H9 (cell line): ENCODE data around the gene CCDC9B. TPM values are rescaled to one million over a fixed set of nuclear protein-coding genes. Genes with fewer than 3 reads are reported as not detected.

Source experiments
- DNase-seq: peaks from one replicate; pipeline ENCODE4 v3.0.0-alpha.2; 2017
- H2AFZ ChIP-seq: one replicate; pipeline ENCODE4 v1.6.1; 2013; ENCODE audit warnings: mild to moderate bottlenecking, low read length, control low read depth, moderate library complexity
- H2AK5ac ChIP-seq: 2 replicates; pipeline ENCODE4 v1.6.1; 2013; ENCODE audit warnings: low read length, control low read depth, mixed read lengths; ENCODE audit not compliant: insufficient read length
- H2BK120ac ChIP-seq: one replicate; pipeline ENCODE4 v1.6.1; 2013; ENCODE audit warnings: low read depth, mild to moderate bottlenecking, low read length, control low read depth, inconsistent platforms; ENCODE audit not compliant: poor library complexity, severe bottlenecking
- H2BK12ac ChIP-seq: 2 replicates; pipeline ENCODE4 v1.6.1; 2013; ENCODE audit warnings: low read length, control low read depth, mixed read lengths, low read depth; ENCODE audit not compliant: insufficient read length
- H2BK15ac ChIP-seq: 2 replicates; pipeline ENCODE4 v1.6.1; 2013; ENCODE audit warnings: low read depth, low read length, control low read depth
- H2BK20ac ChIP-seq: one replicate; pipeline ENCODE4 v1.6.1; 2013; ENCODE audit warnings: low read depth, mild to moderate bottlenecking, low read length, control low read depth, inconsistent platforms; ENCODE audit not compliant: poor library complexity, severe bottlenecking
- H2BK5ac ChIP-seq: 2 replicates; pipeline ENCODE4 v1.6.1; 2013; ENCODE audit warnings: low read length, control low read depth, mixed read lengths; ENCODE audit not compliant: insufficient read length
- H3K14ac ChIP-seq: 2 replicates; pipeline ENCODE4 v1.6.1; 2013; ENCODE audit warnings: low read length, control low read depth; ENCODE audit not compliant: insufficient read depth
- H3K18ac ChIP-seq: 2 replicates; pipeline ENCODE4 v1.6.1; 2013; ENCODE audit warnings: low read depth, mild to moderate bottlenecking, mixed read lengths, low read length, control low read depth; ENCODE audit not compliant: insufficient read length
- H3K23ac ChIP-seq: 2 replicates; pipeline ENCODE4 v1.6.1; 2013; ENCODE audit warnings: low read length, control low read depth, mixed read lengths, low read depth; ENCODE audit not compliant: insufficient read length
- H3K23me2 ChIP-seq: 2 replicates; pipeline ENCODE4 v1.6.1; 2013; ENCODE audit warnings: low read depth, mild to moderate bottlenecking, mixed read lengths, low read length, control low read depth; ENCODE audit not compliant: insufficient read length, poor library complexity, severe bottlenecking
- H3K27ac ChIP-seq: 2 replicates; pipeline ENCODE4 v1.5.1; 2013; ENCODE audit warnings: low read length, control low read depth, mixed read lengths, low read depth; ENCODE audit not compliant: insufficient read length
- H3K27me3 ChIP-seq: 2 replicates; pipeline ENCODE4 v1.6.1; 2013; ENCODE audit warnings: low read length, control low read depth, inconsistent platforms; ENCODE audit not compliant: insufficient read depth
- H3K4ac ChIP-seq: 2 replicates; pipeline ENCODE4 v1.6.1; 2013; ENCODE audit warnings: low read depth, mild to moderate bottlenecking, control low read depth, inconsistent platforms, low read length, moderate library complexity
- H3K4me1 ChIP-seq: 2 replicates; pipeline ENCODE4 v1.6.1; 2013; ENCODE audit warnings: low read length, control low read depth, inconsistent platforms; ENCODE audit not compliant: insufficient read depth
- H3K4me2 ChIP-seq: 2 replicates; pipeline ENCODE4 v1.6.1; 2013; ENCODE audit warnings: low read length, control low read depth, mixed read lengths; ENCODE audit not compliant: insufficient read length, insufficient read depth
- H3K56ac ChIP-seq: 2 replicates; pipeline ENCODE4 v1.6.1; 2013; ENCODE audit warnings: low read depth, mild to moderate bottlenecking, mixed read lengths, low read length, control low read depth; ENCODE audit not compliant: insufficient read length
- H3K79me1 ChIP-seq: 2 replicates; pipeline ENCODE4 v1.6.1; 2013; ENCODE audit warnings: low read depth, mild to moderate bottlenecking, moderate library complexity, low read length, control low read depth, inconsistent platforms; ENCODE audit not compliant: insufficient read depth, poor library complexity, severe bottlenecking
- H3K79me2 ChIP-seq: 2 replicates; pipeline ENCODE4 v1.6.1; 2013; ENCODE audit warnings: low read length, control low read depth, inconsistent platforms; ENCODE audit not compliant: insufficient read depth
- H3K9ac ChIP-seq: 2 replicates; pipeline ENCODE4 v1.6.1; 2013; ENCODE audit warnings: low read length, control low read depth, mixed read lengths; ENCODE audit not compliant: insufficient read length; ENCODE audit errors: extremely low read depth
- H3K9me3 ChIP-seq: one replicate; pipeline ENCODE4 v1.6.1; 2013; ENCODE audit warnings: low read depth, low read length, inconsistent platforms; ENCODE audit not compliant: control insufficient read depth
- H3T11ph ChIP-seq: one replicate; pipeline ENCODE4 v1.6.1; 2013; ENCODE audit warnings: mild to moderate bottlenecking, low read length, control low read depth, inconsistent platforms
- H4K20me1 ChIP-seq: one replicate; pipeline ENCODE4 v1.6.1; 2013; ENCODE audit not compliant: control insufficient read depth, insufficient read length, insufficient read depth
- H4K5ac ChIP-seq: 2 replicates; pipeline ENCODE4 v1.6.1; 2013; ENCODE audit warnings: low read depth, mild to moderate bottlenecking, mixed read lengths, low read length, control low read depth; ENCODE audit not compliant: insufficient read length
- H4K8ac ChIP-seq: replicated peaks from 2 replicates; pipeline ENCODE4 v1.6.1; 2013; ENCODE audit warnings: low read length, control low read depth, mixed read lengths, low read depth; ENCODE audit not compliant: insufficient read length
- H4K91ac ChIP-seq: 2 replicates; pipeline ENCODE4 v1.6.1; 2013; ENCODE audit warnings: low read depth, mild to moderate bottlenecking, moderate library complexity, mixed read lengths, low read length, control low read depth; ENCODE audit not compliant: insufficient read length
- H3K27ac Mint-ChIP-seq, 3 experiments: 2 replicates in 2 of 3; 3 replicates in 1 of 3; pipeline ENCODE4 v1.8.0; 2020 to 2021; ENCODE audit warnings: mixed read lengths in 3 of 3, mild to moderate bottlenecking in 1 of 3, moderate library complexity in 1 of 3
- H3K27me3 Mint-ChIP-seq: 2 replicates; pipeline ENCODE4 v1.8.0; 2021; ENCODE audit warnings: low read depth, mild to moderate bottlenecking, moderate library complexity, mixed read lengths
- H3K36me3 Mint-ChIP-seq, 3 experiments: 2 replicates in 2 of 3; 3 replicates in 1 of 3; pipeline ENCODE4 v1.8.0; 2020 to 2021; ENCODE audit warnings: low read depth in 3 of 3, mixed read lengths in 3 of 3; ENCODE audit not compliant: insufficient read depth in 1 of 3
- H3K4me1 Mint-ChIP-seq, 2 experiments: 2 replicates each; pipeline ENCODE4 v1.8.0; 2020; ENCODE audit warnings: mixed read lengths in 2 of 2
- H3K4me3 Mint-ChIP-seq, 2 experiments: 2 replicates in 1 of 2; 3 replicates in 1 of 2; pipeline ENCODE4 v1.8.0; 2020 to 2021; ENCODE audit warnings: mild to moderate bottlenecking in 2 of 2, mixed read lengths in 2 of 2, moderate library complexity in 1 of 2
- H3K9me3 Mint-ChIP-seq, 2 experiments: 2 replicates in 1 of 2; 3 replicates in 1 of 2; pipeline ENCODE4 v1.8.0; 2020; ENCODE audit warnings: mild to moderate bottlenecking in 2 of 2, mixed read lengths in 2 of 2, moderate library complexity in 1 of 2
- CTCF ChIP-seq: fragments of 200-600 bp; sonication (generic); conservative IDR thresholded peaks from 3 replicates; pipeline ENCODE4 v1.8.0; 2021; ENCODE audit warnings: antibody characterized with exemption, mild to moderate bottlenecking
- WGBS: extraction: QIAGEN DNeasy Blood & Tissue Kit; methylation state at CpG from one replicate; pipeline ENCODE4 v1.1.7; 2013; ENCODE audit warnings: missing lambda C conversion rate, low lambda C conversion rate, mixed read lengths; ENCODE audit not compliant: insufficient read length; ENCODE audit errors: extremely low coverage; 5-methylcytosine and 5-hydroxymethylcytosine counted together
- total RNA-seq: library from RNA; stranded (reverse); gene quantifications from 2 replicates; pipeline ENCODE4 v1.2.1, GENCODE V29; 2021

Gene CCDC9B
- total RNA-seq, 1 experiment from 2014 or later, result 0.48 TPM

GRCh38 chr15:40381818-40382529 is 41.2 kb upstream of the CCDC9B start:
- peaks cover 4% of the 10 kb centered on the region for H3K4me1 ChIP-seq
- H3K23me2 ChIP-seq, result peaks cover 5% of the 10 kb centered on the region
- no peak for DNase-seq
- no peak overlapping the region for H3K23ac ChIP-seq
- no peaks in the 10 kb centered on the region for H4K20me1 ChIP-seq
- H3K4ac ChIP-seq, result no peak overlapping the region
- H4K8ac ChIP-seq, result no peak overlapping the region
- no peak overlapping the region for H4K5ac ChIP-seq
- H3K27me3 ChIP-seq, result no peaks in the 10 kb centered on the region
- no peak overlapping the region for H3K27ac ChIP-seq
- no peak overlapping the region for H4K91ac ChIP-seq
- H3K4me3 Mint-ChIP-seq, result peak overlapping the region in 1 of 2 experiments; percentile 83; a peak in 3 of 5 replicates
- no peak overlapping the region for H2BK120ac ChIP-seq
- no peak overlapping the region for H3T11ph ChIP-seq
- H3K4me2 ChIP-seq, result peak overlapping the region; percentile 59
- H3K18ac ChIP-seq, result no peak overlapping the region
- peaks cover 7% of the 10 kb centered on the region; the same call in 1 of the 2 replicates for H3K79me2 ChIP-seq
- peak overlapping the region; percentile 40 for H3K9ac ChIP-seq
- peak overlapping the region in 2 of 3 experiments; percentile 80 to 97; a peak in 3 of 7 replicates for H3K27ac Mint-ChIP-seq
- 0 out of 5 replicates have a peak, but pooled peaks cover 0 to under 1% of the 10 kb centered on the region in 2 experiments for H3K9me3 Mint-ChIP-seq
- no peak overlapping the region for H2AFZ ChIP-seq
- no peaks in the 10 kb centered on the region for H3K9me3 ChIP-seq
- WGBS, result no CpG with 5 or more reads among the region's 11 CpGs
- no peaks in the 10 kb centered on the region; the same call in 1 of the 2 replicates for H3K27me3 Mint-ChIP-seq
- no peak overlapping the region for H2BK15ac ChIP-seq
- H2AK5ac ChIP-seq, result no peak overlapping the region
- no peak overlapping the region for H2BK20ac ChIP-seq
- no peak overlapping the region for H3K56ac ChIP-seq
- H3K79me1 ChIP-seq, result peaks cover 4% of the 10 kb centered on the region
- H2BK12ac ChIP-seq, result no peak overlapping the region
- no peak overlapping the region for H2BK5ac ChIP-seq
- peaks cover 25 to 33% (median 30%) of the 10 kb centered on the region in 3 experiments for H3K36me3 Mint-ChIP-seq
- TF ChIP-seq CTCF, result no peak
- H3K14ac ChIP-seq, result no peak overlapping the region
- H3K4me1 Mint-ChIP-seq, result peaks cover 18 to 20% of the 10 kb centered on the region in 2 experiments
